Measurements from ENCODE around the gene MORF4L1. TPM values are rescaled to one million over a fixed set of nuclear protein-coding genes. Genes with fewer than 3 reads are reported as not detected.
A peak's percentile ranks its signal among the peaks of the same experiment; 100 is the strongest.

MORF4L1 gene
- total RNA-seq, 1 experiment from 2014 or later, result 503 TPM

- TF ChIP-seq ERG (CRISPR knock-in tag; IDR thresholded peaks at IDR 0.05), result no peak
- TF ChIP-seq NR3C1 (CRISPR knock-in tag; conservative IDR thresholded peaks at IDR 0.05; ENCODE audit: low read depth), result no peak
- no peak for TF ChIP-seq ESRRA (CRISPR knock-in tag; IDR thresholded peaks at IDR 0.05; ENCODE audit: borderline replicate concordance)
- TF ChIP-seq ETV6 (CRISPR knock-in tag; IDR thresholded peaks at IDR 0.05), result no peak
- no peak for TF ChIP-seq SMAD3 (CRISPR knock-in tag; IDR thresholded peaks at IDR 0.05; ENCODE audit: borderline replicate concordance)
These were observed 33.6 kb downstream of the MORF4L1 start (continued) for GRCh38 chr15:78906316-78906620.

GRCh38 chr15:78907577-78907976 lies 34.9 kb downstream of the MORF4L1 start:
- ATAC-seq (peak; percentile 46), DNase-seq (ENCODE audit: low spot score) (peak; percentile 25)
- Mint-ChIP-seq H3K27me3 (ENCODE audit: low read depth) (no peaks in the 10 kb centered on the region), H3K4me3 (no peak overlapping the region), H3K27ac (no peak overlapping the region; the same call in 1 of the 2 replicates), H3K9me3 (no peaks in the 10 kb centered on the region), H3K36me3 (peaks cover 57% of the 10 kb centered on the region), H3K4me1 (peaks cover 26% of the 10 kb centered on the region)
- TF ChIP-seq ZNF281 (CRISPR knock-in tag; IDR thresholded peaks at IDR 0.05), result no peak
- ChIA-PET POLR2A (interaction anchor here (0.6 to 1.4 kb wide), 4 partner anchors 10 to 91 kb away, joined by 3 read pairs; no protein-coding TSS in a partner anchor), CTCF (interaction anchor here (0.6 to 8.0 kb wide), 51 partner anchors 8 to 1896 kb away, joined by 3 to 149 read pairs (median 5); partner anchors contain the start of genes ADAMTS7, CTSH and MORF4L1)

- H3K9me3 Mint-ChIP-seq, result no peaks in the 10 kb centered on the region
- no peak overlapping the region for H3K4me3 Mint-ChIP-seq
- no peaks in the 10 kb centered on the region for H3K27me3 Mint-ChIP-seq (ENCODE audit: low read depth)
- DNase-seq (ENCODE audit: low spot score) (no peak), ATAC-seq (no peak)
- H3K36me3 Mint-ChIP-seq, result peaks cover 51% of the 10 kb centered on the region
- peaks cover 26% of the 10 kb centered on the region for H3K4me1 Mint-ChIP-seq
- ChIA-PET POLR2A (no interaction called here), CTCF (interaction anchor here (0.7 to 8.0 kb wide), 14 partner anchors 10 to 276 kb away, joined by 3 to 149 read pairs (median 7); partner anchors contain the start of gene CTSH)
- TF ChIP-seq AFF4 (CRISPR knock-in tag; IDR thresholded peaks at IDR 0.05; ENCODE audit: borderline replicate concordance) (no peak), ZNF671 (CRISPR knock-in tag; IDR thresholded peaks at IDR 0.05) (0 out of 2 replicates have a peak, but pooled peaks have one; percentile 16)
- H3K27ac Mint-ChIP-seq, result peak overlapping the region; percentile 89
These were observed 36.5 kb downstream of the MORF4L1 start for GRCh38 chr15:78909160-78909695.

- DNase-seq (ENCODE audit: low spot score) (peak; percentile 65), ATAC-seq (peak; percentile 79)
- H3K27ac Mint-ChIP-seq, result peak overlapping the region; percentile 89
- no peaks in the 10 kb centered on the region for H3K27me3 Mint-ChIP-seq (ENCODE audit: low read depth)
- no peaks in the 10 kb centered on the region for H3K9me3 Mint-ChIP-seq
- H3K36me3 Mint-ChIP-seq, result peaks cover 48% of the 10 kb centered on the region
- H3K4me1 Mint-ChIP-seq, result peaks cover 26% of the 10 kb centered on the region
- TF ChIP-seq CTCF (IDR thresholded peaks at IDR 0.05) (peak; percentile 70), HMGXB4 (CRISPR knock-in tag; IDR thresholded peaks at IDR 0.05) (no peak), JAZF1 (CRISPR knock-in tag; IDR thresholded peaks at IDR 0.05) (no peak), TEAD1 (CRISPR knock-in tag; IDR thresholded peaks at IDR 0.05) (no peak), ZNF416 (CRISPR knock-in tag; IDR thresholded peaks at IDR 0.05) (no peak), KAT7 (CRISPR knock-in tag; IDR thresholded peaks at IDR 0.05; ENCODE audit: borderline replicate concordance) (no peak), ZNF138 (CRISPR knock-in tag; conservative IDR thresholded peaks at IDR 0.05) (no peak)
- POLR2A ChIA-PET, result no interaction called here
- no peak overlapping the region for H3K4me3 Mint-ChIP-seq
- CTCF ChIA-PET, result interaction anchor here (0.6 to 8.0 kb wide), 11 partner anchors 11 to 275 kb away, joined by 3 to 149 read pairs (median 7); no protein-coding TSS in a partner anchor
These were observed 37.1 kb downstream of the MORF4L1 start for GRCh38 chr15:78909791-78910228.
